T-cell (primary cell): ENCODE data around the gene RASA2. TPM values are rescaled to one million over a fixed set of nuclear protein-coding genes. Genes with fewer than 3 reads are reported as not detected.

Experiments
- ATAC-seq, 4 experiments: fragments of 200-7000 bp in 3 of 4; fragments of 150-1000 bp in 1 of 4; cut with Tn5 transposase; replicated peaks in 1 of 4; 1 replicate in 3 of 4; 2 replicates in 1 of 4; pipeline ENCODE4 v1.10.0; 2021; ENCODE audit warnings: moderate library complexity in 3 of 4, mild to moderate bottlenecking in 2 of 4, moderate number of reproducible peaks in 1 of 4
- CTCF ChIA-PET, 2 donors: fragments of 300-600 bp; sonication (Branson Sonifier 250); formaldehyde crosslinking; loops; one replicate each; lab custom pipeline; 2022; ENCODE audit warnings: antibody characterized with exemption in 2 of 2; lab: Charles Lee
- POLR2A ChIA-PET, 2 donors: fragments of 300-600 bp; sonication (Branson Sonifier 250); formaldehyde crosslinking; loops; one replicate each; lab custom pipeline; 2022; ENCODE audit warnings: antibody characterized with exemption in 2 of 2; lab: Charles Lee
- DNase-seq, 35 experiments: peaks; one replicate each; pipeline versions ENCODE4 v3.0.0 to v3.0.0-alpha.2; 2013 to 2023
- H3K27ac ChIP-seq: one replicate; pipeline ENCODE4 v1.5.1; 2013; ENCODE audit warnings: low read length
- H3K27me3 ChIP-seq, 2 experiments: replicated peaks in 1 of 2; 1 replicate in 1 of 2; 2 replicates in 1 of 2; pipeline versions ENCODE4 v1.6.1 to v1.7.0; 2013; ENCODE audit warnings: low read length in 1 of 2, mixed read lengths in 1 of 2; ENCODE audit not compliant: control insufficient read depth in 2 of 2, insufficient read depth in 2 of 2; ENCODE audit errors: extremely low read depth in 1 of 2
- H3K36me3 ChIP-seq, 2 donors: 1 replicate in 1 of 2; 2 replicates in 1 of 2; pipeline versions ENCODE4 v1.6.1 to v1.7.0; 2013; ENCODE audit warnings: low read length in 1 of 2; ENCODE audit not compliant: control insufficient read depth in 2 of 2, insufficient read depth in 1 of 2; ENCODE audit errors: extremely low read depth in 1 of 2
- H3K4me1 ChIP-seq, 2 experiments: 1 replicate in 1 of 2; 2 replicates in 1 of 2; pipeline versions ENCODE4 v1.6.1 to v1.7.0; 2013; ENCODE audit warnings: low read length in 2 of 2, mixed read lengths in 1 of 2; ENCODE audit not compliant: insufficient read depth in 2 of 2, control insufficient read depth in 1 of 2; ENCODE audit errors: extremely low read depth in 1 of 2
- H3K4me3 ChIP-seq, 2 donors: 1 replicate in 1 of 2; 2 replicates in 1 of 2; pipeline versions ENCODE4 v1.5.1 to v1.7.0; 2013; ENCODE audit warnings: mild to moderate bottlenecking in 2 of 2, low read length in 1 of 2, moderate library complexity in 1 of 2; ENCODE audit not compliant: control insufficient read depth in 1 of 2; ENCODE audit errors: extremely low read depth in 1 of 2
- H3K9me3 ChIP-seq: 2 replicates; pipeline ENCODE4 v1.7.0; 2013
- H3K27ac Mint-ChIP-seq, 2 donors: one replicate each; pipeline ENCODE4 v1.8.0; 2020 to 2021; ENCODE audit warnings: mild to moderate bottlenecking in 2 of 2, mixed read lengths in 2 of 2
- H3K27me3 Mint-ChIP-seq, 2 donors: one replicate each; pipeline ENCODE4 v1.8.0; 2021 to 2022; ENCODE audit warnings: mixed read lengths in 2 of 2
- H3K36me3 Mint-ChIP-seq: one replicate; pipeline ENCODE4 v1.8.0; 2021; ENCODE audit warnings: mixed read lengths
- H3K4me1 Mint-ChIP-seq, 3 donors: one replicate each; pipeline ENCODE4 v1.8.0; 2020 to 2022; ENCODE audit warnings: mixed read lengths in 3 of 3, mild to moderate bottlenecking in 1 of 3
- H3K4me3 Mint-ChIP-seq, 3 donors: one replicate each; pipeline ENCODE4 v1.8.0; 2020 to 2022; ENCODE audit warnings: mild to moderate bottlenecking in 3 of 3, mixed read lengths in 3 of 3, moderate library complexity in 3 of 3
- H3K9me3 Mint-ChIP-seq, 3 donors: one replicate each; pipeline ENCODE4 v1.8.0; 2020 to 2022; ENCODE audit warnings: mixed read lengths in 3 of 3
- WGBS: methylation state at CpG from one replicate; pipeline ENCODE4 v1.1.5; 2013; ENCODE audit warnings: missing lambda C conversion rate; ENCODE audit not compliant: insufficient coverage; 5-methylcytosine and 5-hydroxymethylcytosine counted together
- total RNA-seq, 35 experiments: library from RNA in 6 of 35; stranded (reverse) in 6 of 35; fragments of 120-200 nt in 1 of 35; gene quantifications; one replicate each; pipeline versions ENCODE4 v1.2.1 to v1.2.4 and lab custom pipeline; 2013 to 2026

The RASA2 gene
- total RNA-seq, 5 donors from 2014 or later (not counting 1 experiment from before 2014, with no cell fraction given) = 52.7 to 80.0 (median 62.6) TPM

GRCh38 chr3:141578202-141578973 lies 91.6 kb downstream of the RASA2 start:
- POLR2A ChIA-PET = no interaction called here
- H3K27me3 ChIP-seq = no peaks in the 10 kb centered on the region
- H3K4me3 Mint-ChIP-seq = no peak overlapping the region
- no peak overlapping the region for H3K4me3 ChIP-seq
- H3K27ac Mint-ChIP-seq = no peak overlapping the region
- H3K36me3 Mint-ChIP-seq = peaks cover 36% of the 10 kb centered on the region
- no peaks in the 10 kb centered on the region for H3K9me3 ChIP-seq
- peaks cover 0 to 65% of the 10 kb centered on the region in 2 donors for H3K36me3 ChIP-seq
- no peaks in the 10 kb centered on the region for H3K9me3 Mint-ChIP-seq
- no peak for DNase-seq
- H3K27me3 Mint-ChIP-seq = no peaks in the 10 kb centered on the region
- ATAC-seq = no peak
- peaks cover 9 to 13% (median 10%) of the 10 kb centered on the region in 3 donors for H3K4me1 Mint-ChIP-seq
- peaks cover 0 to 5% of the 10 kb centered on the region in 2 experiments for H3K4me1 ChIP-seq
- WGBS = 88% methylated on average over 1 of the region's 4 CpGs
- CTCF ChIA-PET = interaction anchor here in 1 of 2 donors (0.7 to 1.1 kb wide), 3 partner anchors 58 to 335 kb away, joined by 3 to 6 read pairs (median 4); no protein-coding TSS in a partner anchor
- H3K27ac ChIP-seq = no peak overlapping the region

GRCh38 chr3:141594357-141594756 lies 107.5 kb downstream of the RASA2 start:
- no peak overlapping the region for H3K4me3 ChIP-seq
- no peaks in the 10 kb centered on the region for H3K4me1 ChIP-seq
- Mint-ChIP-seq H3K27me3 (no peaks in the 10 kb centered on the region), H3K4me3 (no peak overlapping the region), H3K36me3 (peaks cover 76% of the 10 kb centered on the region), H3K9me3 (peaks cover 0 to 2% (median 0%) of the 10 kb centered on the region in 3 donors), H3K27ac (peak overlapping the region in 1 of 2 donors; percentile 41), H3K4me1 (no peaks in the 10 kb centered on the region)
- H3K27me3 ChIP-seq = no peaks in the 10 kb centered on the region
- POLR2A ChIA-PET = no interaction called here
- H3K36me3 ChIP-seq = peaks cover 0 to 75% of the 10 kb centered on the region in 2 donors
- ATAC-seq = no peak
- H3K9me3 ChIP-seq = no peaks in the 10 kb centered on the region
- CTCF ChIA-PET = no interaction called here
- WGBS = no CpG with 5 or more reads among the region's 2 CpGs
- no peak for DNase-seq
- H3K27ac ChIP-seq = no peak overlapping the region

GRCh38 chr3:141597931-141598330 lies 111.1 kb downstream of the RASA2 start:
- ATAC-seq (no peak), DNase-seq (no peak)
- H3K9me3 ChIP-seq = no peaks in the 10 kb centered on the region
- no peak overlapping the region for H3K27ac ChIP-seq
- H3K36me3 ChIP-seq = peaks cover 6 to 62% of the 10 kb centered on the region in 2 donors
- H3K4me3 ChIP-seq = no peak overlapping the region
- no peaks in the 10 kb centered on the region for H3K4me1 Mint-ChIP-seq
- peak overlapping the region in 1 of 2 donors; percentile 7 for H3K27ac Mint-ChIP-seq
- H3K9me3 Mint-ChIP-seq = peaks cover 0 to 18% (median 9%) of the 10 kb centered on the region in 3 donors
- POLR2A ChIA-PET = interaction anchor here in 1 of 2 donors (0.6 kb wide), 1 partner anchor 9 kb away, joined by 3 read pairs; no protein-coding TSS in a partner anchor
- H3K27me3 ChIP-seq = no peaks in the 10 kb centered on the region
- peaks cover 81% of the 10 kb centered on the region for H3K36me3 Mint-ChIP-seq
- H3K4me1 ChIP-seq = no peaks in the 10 kb centered on the region
- WGBS = no CpG with 5 or more reads among the region's 2 CpGs
- no peak overlapping the region for H3K4me3 Mint-ChIP-seq
- CTCF ChIA-PET = no interaction called here
- H3K27me3 Mint-ChIP-seq = no peaks in the 10 kb centered on the region

GRCh38 chr3:141600331-141600730 lies 113.5 kb downstream of the RASA2 start:
- no peaks in the 10 kb centered on the region for H3K27me3 ChIP-seq
- POLR2A ChIA-PET = interaction anchor here (0.7 kb wide), 2 partner anchors 18 to 271 kb away, joined by 3 read pairs; no protein-coding TSS in a partner anchor
- no peaks in the 10 kb centered on the region for H3K4me1 ChIP-seq
- Mint-ChIP-seq H3K27ac (no peak overlapping the region), H3K36me3 (peaks cover 61% of the 10 kb centered on the region), H3K27me3 (no peaks in the 10 kb centered on the region), H3K9me3 (peaks cover 0 to 18% (median 9%) of the 10 kb centered on the region in 3 donors), H3K4me1 (peaks cover 0 to 5% (median 4%) of the 10 kb centered on the region in 3 donors), H3K4me3 (no peak overlapping the region)
- H3K27ac ChIP-seq = no peak overlapping the region
- H3K36me3 ChIP-seq = peaks cover 6 to 42% of the 10 kb centered on the region in 2 donors
- no peak for ATAC-seq
- WGBS = 95% methylated on average over 8 of the region's 12 CpGs
- no peak overlapping the region for H3K4me3 ChIP-seq
- CTCF ChIA-PET = interaction anchor here in 1 of 2 donors (0.6 kb wide), 1 partner anchor 140 kb away, joined by 3 read pairs; no protein-coding TSS in a partner anchor
- H3K9me3 ChIP-seq = no peaks in the 10 kb centered on the region
- DNase-seq = no peak

GRCh38 chr3:141602706-141603105 lies 115.9 kb downstream of the RASA2 start:
- Histone ChIP-seq H3K36me3 (peaks cover 6 to 36% of the 10 kb centered on the region in 2 donors), H3K4me3 (no peak overlapping the region)
- 100% methylated on average over 2 of the region's 4 CpGs for WGBS

GRCh38 chr3:141603473-141604035 lies 116.7 kb downstream of the RASA2 start:
- DNase-seq = no peak
- Histone ChIP-seq H3K27me3 (no peaks in the 10 kb centered on the region), H3K4me3 (no peak overlapping the region), H3K27ac (no peak overlapping the region), H3K4me1 (no peaks in the 10 kb centered on the region), H3K36me3 (peaks cover 6 to 44% of the 10 kb centered on the region in 2 donors), H3K9me3 (no peaks in the 10 kb centered on the region)
- no peak overlapping the region for H3K4me3 Mint-ChIP-seq
- ChIA-PET POLR2A (no interaction called here), CTCF (interaction anchor here in 1 of 2 donors (0.9 kb wide), 1 partner anchor 34 kb away, joined by 3 read pairs; no protein-coding TSS in a partner anchor)
- no peak for ATAC-seq
- peak overlapping the region; percentile 1 to 73 for H3K27ac Mint-ChIP-seq
- no CpG with 5 or more reads among the region's 3 CpGs for WGBS
- H3K4me1 Mint-ChIP-seq = peaks cover 0 to 6% (median 6%) of the 10 kb centered on the region in 3 donors
- H3K27me3 Mint-ChIP-seq = no peaks in the 10 kb centered on the region
- H3K9me3 Mint-ChIP-seq = peaks cover 0 to 18% (median 9%) of the 10 kb centered on the region in 3 donors
- H3K36me3 Mint-ChIP-seq = peaks cover 52% of the 10 kb centered on the region

More at GRCh38 chr3:141602706-141603105, 115.9 kb downstream of the RASA2 start:
- no peak overlapping the region for H3K27ac Mint-ChIP-seq
- H3K27me3 Mint-ChIP-seq = no peaks in the 10 kb centered on the region
- no peaks in the 10 kb centered on the region for H3K4me1 ChIP-seq
- ChIA-PET POLR2A (no interaction called here), CTCF (no interaction called here)
- peaks cover 49% of the 10 kb centered on the region for H3K36me3 Mint-ChIP-seq
- peaks cover 0 to 18% (median 9%) of the 10 kb centered on the region in 3 donors for H3K9me3 Mint-ChIP-seq
- DNase-seq (no peak), ATAC-seq (no peak)
- H3K4me3 Mint-ChIP-seq = no peak overlapping the region
- no peaks in the 10 kb centered on the region for H3K27me3 ChIP-seq
- no peak overlapping the region for H3K27ac ChIP-seq
- peaks cover 0 to 6% (median 6%) of the 10 kb centered on the region in 3 donors for H3K4me1 Mint-ChIP-seq
- no peaks in the 10 kb centered on the region for H3K9me3 ChIP-seq
